NT2/D1 (cell line): ENCODE measurements around the gene IBA57.
"Not testable (repeated sequence)": the region's sequence is repeated elsewhere in the genome, so short reads cannot be mapped to it uniquely, and the experiment has no call there.

Source experiments
- DNase-seq: peaks from one replicate; pipeline ENCODE4 v3.0.0-alpha.2; 2011; ENCODE audit warnings: low read depth, low spot score
- H3K27me3 ChIP-seq: 2 replicates; pipeline ENCODE4 v1.6.0; 2011; ENCODE audit warnings: mild to moderate bottlenecking; ENCODE audit not compliant: insufficient read length, insufficient read depth
- H3K36me3 ChIP-seq: 2 replicates; pipeline ENCODE4 v1.6.1; 2011; ENCODE audit warnings: mild to moderate bottlenecking, low read length, mixed read lengths; ENCODE audit not compliant: insufficient read depth, insufficient read length
- H3K4me1 ChIP-seq: 2 replicates; pipeline ENCODE4 v1.5.1; 2011; ENCODE audit not compliant: insufficient read depth, insufficient read length
- H3K4me3 ChIP-seq: 2 replicates; pipeline ENCODE4 v1.5.1; 2011; ENCODE audit warnings: low read depth; ENCODE audit not compliant: insufficient read length
- H3K9ac ChIP-seq: 2 replicates; pipeline ENCODE4 v1.6.0; 2011; ENCODE audit warnings: low read depth; ENCODE audit not compliant: insufficient read length
- H3K9me3 ChIP-seq: 2 replicates; pipeline ENCODE4 v1.5.1; 2011; ENCODE audit warnings: mild to moderate bottlenecking, low read length; ENCODE audit not compliant: insufficient read depth
- SUZ12 ChIP-seq: IDR thresholded peaks from 2 replicates; pipeline ENCODE4 v1.6.1; 2011; ENCODE audit not compliant: insufficient read length, insufficient read depth; ENCODE audit errors: extremely low read depth
- YY1 ChIP-seq: IDR thresholded peaks from 2 replicates; pipeline ENCODE4 v1.6.1; 2011; ENCODE audit not compliant: insufficient read length, insufficient read depth
- ZNF274 ChIP-seq: IDR thresholded peaks from 2 replicates; pipeline ENCODE4 v1.6.1; 2011; ENCODE audit warnings: mild to moderate bottlenecking, low read depth, low read length

The IBA57 gene

DNA sequence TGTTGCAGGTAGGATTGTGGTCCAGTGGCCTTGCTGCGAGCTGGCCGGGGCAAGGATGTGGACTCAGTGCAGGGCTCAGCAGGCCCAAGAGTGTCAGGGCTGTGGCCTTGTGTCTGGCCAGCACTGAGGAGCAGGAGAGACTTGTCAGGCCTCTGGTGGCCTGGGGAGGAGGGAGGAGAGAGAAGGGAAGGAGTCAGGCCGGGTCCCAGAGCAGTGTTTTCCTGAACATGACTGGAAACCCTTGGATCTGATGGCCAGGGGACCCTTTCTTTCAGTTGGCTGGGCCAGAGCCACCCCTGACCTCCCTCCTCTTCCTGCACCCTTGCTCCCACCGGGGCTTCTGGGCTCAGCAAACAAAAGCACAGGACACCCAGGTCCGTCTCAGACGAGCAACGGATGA, 5.1 kb downstream of the IBA57 start:
- no peaks in the 10 kb centered on the region for H3K27me3 ChIP-seq
- no peak for DNase-seq
- peaks cover 8% of the 10 kb centered on the region for H3K4me1 ChIP-seq
- no peak overlapping the region for H3K9ac ChIP-seq
- H3K4me3 ChIP-seq, result no peak overlapping the region
- TF ChIP-seq SUZ12 (no peak), YY1 (no peak), ZNF274 (no peak)
- peaks cover 15% of the 10 kb centered on the region for H3K36me3 ChIP-seq
- H3K9me3 ChIP-seq, result no peaks in the 10 kb centered on the region

DNA sequence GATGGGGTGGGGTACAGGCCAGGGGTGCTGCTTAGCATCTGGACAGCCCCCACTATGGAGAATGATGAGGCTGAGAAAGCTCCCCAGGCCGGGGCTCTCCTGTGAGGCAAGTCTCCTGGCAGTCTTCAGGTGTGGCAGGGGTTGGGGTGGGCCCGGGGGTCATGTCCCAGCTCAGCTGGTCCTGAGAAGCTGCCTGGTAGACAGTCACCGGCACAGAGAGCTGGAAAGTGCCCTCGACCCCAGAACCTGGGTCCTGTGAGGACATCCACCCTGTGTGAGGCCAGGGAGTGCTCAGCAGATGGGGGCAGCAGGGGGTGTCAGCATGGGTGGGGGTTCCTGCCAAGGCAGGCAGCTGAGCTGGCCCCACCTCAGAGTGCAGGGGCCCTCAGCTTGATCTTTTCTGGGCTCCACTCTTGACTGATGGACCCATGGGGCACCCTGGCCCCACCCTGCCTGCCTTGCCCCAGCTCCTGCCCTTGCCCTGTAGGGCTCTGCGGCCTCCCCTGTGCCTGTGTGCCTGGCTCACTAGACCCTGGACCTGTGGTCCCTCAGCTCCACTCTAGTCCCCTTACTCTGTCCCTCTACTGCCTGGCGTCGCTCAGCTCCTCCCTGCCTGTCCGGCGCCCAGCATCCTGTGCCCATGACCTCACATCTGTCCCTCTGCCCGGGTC, 5.8 kb downstream of the IBA57 start:
- TF ChIP-seq SUZ12 (no peak), YY1 (no peak), ZNF274 (no peak)
- Histone ChIP-seq H3K4me3 (no peak overlapping the region), H3K36me3 (peaks cover 16% of the 10 kb centered on the region), H3K9me3 (no peaks in the 10 kb centered on the region), H3K4me1 (peaks cover 8% of the 10 kb centered on the region), H3K9ac (peak overlapping the region; percentile 21), H3K27me3 (no peaks in the 10 kb centered on the region)
- DNase-seq, result no peak

DNA sequence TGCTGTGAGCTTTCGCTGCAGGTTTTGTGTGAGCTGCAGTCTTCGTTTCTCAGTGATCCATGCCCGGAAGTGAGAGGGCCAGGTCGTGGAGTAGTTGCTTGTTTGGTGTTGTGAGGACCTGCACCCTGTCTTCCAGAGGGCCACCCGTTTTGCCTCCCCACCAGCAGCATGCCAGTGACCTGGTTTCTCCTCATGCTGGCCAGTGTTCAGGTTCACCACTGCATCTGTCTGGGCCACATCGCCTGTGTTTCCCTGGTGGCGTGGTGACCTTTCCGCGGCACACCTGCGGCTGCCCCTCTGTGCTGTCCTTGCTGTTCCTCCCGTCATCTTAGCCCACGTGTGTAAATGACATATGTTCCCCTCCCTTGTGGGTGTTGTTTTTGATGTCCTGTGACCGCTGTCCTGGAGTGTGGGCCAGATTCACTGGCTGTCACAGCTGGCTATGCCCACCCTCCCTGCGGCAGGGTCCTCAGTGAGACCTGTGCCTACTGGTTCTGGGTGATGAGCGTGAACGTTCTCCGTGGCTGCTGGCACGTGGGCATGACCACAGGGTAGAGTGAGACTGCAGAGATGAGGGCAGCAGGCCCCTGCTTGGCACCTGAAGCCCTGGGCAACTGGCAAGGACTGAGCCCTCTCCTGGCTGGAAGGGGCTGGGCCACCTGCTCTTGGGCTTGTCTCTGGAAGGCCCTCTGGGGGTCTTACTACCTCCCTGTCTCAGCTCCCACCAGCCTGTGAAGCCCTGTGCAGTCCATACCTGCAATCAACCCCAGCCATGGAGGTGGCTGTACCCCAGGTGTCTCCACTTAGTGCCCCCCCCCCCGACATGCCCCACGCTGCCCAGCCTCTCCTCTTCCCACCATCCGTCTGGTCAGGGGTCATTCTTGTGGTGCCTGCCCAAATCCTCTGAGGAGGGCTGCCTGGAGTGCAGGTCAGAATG, 7.3 kb downstream of the IBA57 start:
- H3K36me3 ChIP-seq, result peaks cover 16% of the 10 kb centered on the region
- peaks cover 8% of the 10 kb centered on the region for H3K4me1 ChIP-seq
- H3K9ac ChIP-seq, result peak overlapping the region; percentile 51
- H3K4me3 ChIP-seq, result no peak overlapping the region
- H3K9me3 ChIP-seq, result no peaks in the 10 kb centered on the region
- DNase-seq, result no peak
- no peak for TF ChIP-seq ZNF274
- no peak for TF ChIP-seq YY1
- TF ChIP-seq SUZ12, result no peak
- H3K27me3 ChIP-seq, result no peaks in the 10 kb centered on the region

DNA sequence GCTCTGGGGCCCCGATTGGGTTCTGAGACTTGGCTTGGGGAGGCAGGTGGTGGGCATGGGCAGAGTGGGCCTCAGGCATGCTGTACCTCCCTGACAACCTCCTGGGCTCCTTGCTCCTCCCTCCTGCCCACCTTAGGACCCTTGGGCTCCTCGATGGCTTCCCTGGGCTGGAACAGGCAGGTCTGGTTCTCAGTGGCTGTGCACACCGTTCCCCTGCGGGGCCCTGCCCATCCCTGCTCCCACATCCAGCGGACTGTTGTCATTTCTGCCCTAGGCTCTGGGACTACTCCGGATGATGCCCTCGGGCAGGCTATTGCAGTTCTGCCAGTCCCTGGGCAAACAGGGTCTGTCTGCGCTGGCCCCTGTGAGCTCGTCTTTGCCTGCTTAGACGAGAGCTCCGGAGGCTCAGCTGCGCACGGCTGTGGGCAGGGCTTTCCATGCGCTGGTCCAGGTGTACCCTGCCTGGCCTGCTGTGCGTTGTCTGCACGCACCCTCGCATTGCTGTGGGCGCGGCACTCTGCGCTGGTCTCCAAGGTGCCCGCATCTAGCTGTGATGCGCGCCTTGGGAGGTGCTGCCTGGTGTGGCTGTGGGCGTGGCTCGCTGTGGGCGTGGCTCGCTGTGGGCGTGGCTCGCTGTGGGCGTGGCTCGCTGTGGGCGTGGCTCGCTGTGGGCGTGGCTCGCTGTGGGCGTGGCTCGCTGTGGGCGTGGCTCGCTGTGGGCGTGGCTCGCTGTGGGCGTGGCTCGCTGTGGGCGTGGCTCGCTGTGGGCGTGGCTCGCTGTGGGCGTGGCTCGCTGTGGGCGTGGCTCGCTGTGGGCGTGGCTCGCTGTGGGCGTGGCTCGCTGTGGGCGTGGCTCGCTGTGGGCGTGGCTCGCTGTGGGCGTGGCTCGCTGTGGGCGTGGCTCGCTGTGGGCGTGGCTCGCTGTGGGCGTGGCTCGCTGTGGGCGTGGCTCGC, 8.2 kb downstream of the IBA57 start:
- Histone ChIP-seq H3K36me3 (peaks cover 16% of the 10 kb centered on the region), H3K9ac (peak overlapping the region; percentile 63)
- not testable (repeated sequence) for DNase-seq, H3K9me3 ChIP-seq, H3K4me1 ChIP-seq, H3K27me3 ChIP-seq, H3K4me3 ChIP-seq

DNA sequence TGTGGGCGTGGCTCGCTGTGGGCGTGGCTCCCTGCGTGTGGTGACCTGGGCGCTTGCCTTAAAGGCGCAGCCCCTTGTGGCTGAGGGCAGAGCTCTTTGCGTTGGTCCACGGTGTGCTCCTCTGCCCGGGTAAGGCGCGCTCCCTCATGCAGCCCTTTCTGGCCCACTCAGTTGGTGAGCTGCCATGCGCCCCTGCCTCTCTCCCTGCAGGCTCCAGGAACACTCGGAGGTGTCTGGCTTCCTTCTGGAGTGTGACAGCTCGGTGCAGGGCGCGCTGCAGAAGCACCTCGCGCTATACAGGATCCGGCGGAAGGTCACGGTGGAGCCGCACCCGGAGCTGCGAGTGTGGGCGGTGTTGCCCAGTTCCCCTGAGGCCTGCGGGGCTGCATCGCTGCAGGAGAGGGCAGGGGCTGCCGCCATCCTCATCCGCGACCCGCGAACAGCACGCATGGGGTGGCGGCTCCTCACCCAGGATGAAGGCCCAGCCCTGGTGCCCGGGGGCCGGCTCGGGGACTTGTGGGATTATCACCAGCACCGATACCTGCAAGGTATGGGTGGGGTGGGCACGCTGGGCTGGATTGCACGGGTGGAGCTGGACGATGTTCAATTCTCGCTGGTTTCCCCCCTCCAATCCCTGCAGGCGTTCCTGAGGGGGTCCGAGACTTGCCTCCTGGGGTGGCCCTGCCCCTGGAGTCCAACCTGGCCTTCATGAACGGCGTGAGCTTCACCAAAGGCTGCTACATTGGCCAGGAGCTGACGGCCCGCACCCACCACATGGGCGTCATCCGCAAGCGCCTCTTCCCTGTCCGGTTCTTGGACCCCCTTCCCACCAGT, 9.1 kb downstream of the IBA57 start:
- Histone ChIP-seq H3K9ac (peak overlapping the region; percentile 64), H3K9me3 (no peaks in the 10 kb centered on the region), H3K27me3 (no peaks in the 10 kb centered on the region), H3K36me3 (peaks cover 13% of the 10 kb centered on the region), H3K4me3 (peak overlapping the region; percentile 29), H3K4me1 (peaks cover 8% of the 10 kb centered on the region)
- TF ChIP-seq ZNF274 (no peak), YY1 (no peak), SUZ12 (no peak)
- DNase-seq, result no peak

DNA sequence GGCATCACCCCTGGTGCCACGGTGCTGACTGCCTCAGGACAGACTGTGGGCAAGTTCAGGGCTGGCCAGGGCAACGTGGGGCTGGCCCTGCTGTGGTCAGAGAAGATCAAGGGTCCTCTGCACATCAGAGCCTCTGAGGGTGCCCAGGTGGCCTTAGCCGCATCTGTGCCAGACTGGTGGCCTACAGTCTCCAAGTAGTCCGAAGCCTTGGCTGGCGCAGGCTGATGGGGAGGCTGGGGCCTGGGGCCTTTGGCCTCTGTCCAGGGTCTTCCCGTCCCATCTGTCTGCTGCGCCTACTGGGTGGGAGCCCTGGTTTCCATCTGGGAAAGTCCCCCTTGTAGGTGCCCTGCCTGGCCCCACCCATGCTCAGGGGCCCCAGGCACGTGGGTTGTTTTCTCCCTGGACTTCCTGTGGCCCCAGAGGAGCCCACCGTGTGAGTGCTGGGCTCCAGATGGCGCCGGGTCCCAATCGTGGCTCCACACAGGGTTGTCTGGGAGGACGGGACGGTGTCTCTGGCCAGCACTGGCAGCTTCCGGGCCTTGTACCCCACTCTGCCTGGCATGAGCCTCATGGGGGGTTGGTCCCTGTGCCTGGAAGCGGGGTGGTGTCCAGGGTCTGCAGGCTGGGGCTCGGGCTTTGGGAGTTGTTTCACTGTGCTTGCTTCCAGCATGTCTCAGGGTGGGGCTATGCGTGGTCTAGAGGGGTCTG, 9.9 kb downstream of the IBA57 start:
- no peak for TF ChIP-seq SUZ12
- no peak for TF ChIP-seq ZNF274
- no peak for TF ChIP-seq YY1
- no peak overlapping the region for H3K4me3 ChIP-seq
- no peaks in the 10 kb centered on the region for H3K27me3 ChIP-seq
- no peak overlapping the region for H3K9ac ChIP-seq
- H3K4me1 ChIP-seq, result peaks cover 8% of the 10 kb centered on the region
- H3K36me3 ChIP-seq, result peaks cover 13% of the 10 kb centered on the region
- no peak for DNase-seq
- H3K9me3 ChIP-seq, result no peaks in the 10 kb centered on the region
